GM18907 (cell line): ENCODE data around the gene COPB1.

Experiments
- ATAC-seq: cut with Tn5 transposase; IDR thresholded peaks from one replicate; pipeline ENCODE4 v1.9.1; 2021; ENCODE audit warnings: mild to moderate bottlenecking, moderate library complexity; ENCODE audit not compliant: unreplicated experiment

The COPB1 gene

DNA sequence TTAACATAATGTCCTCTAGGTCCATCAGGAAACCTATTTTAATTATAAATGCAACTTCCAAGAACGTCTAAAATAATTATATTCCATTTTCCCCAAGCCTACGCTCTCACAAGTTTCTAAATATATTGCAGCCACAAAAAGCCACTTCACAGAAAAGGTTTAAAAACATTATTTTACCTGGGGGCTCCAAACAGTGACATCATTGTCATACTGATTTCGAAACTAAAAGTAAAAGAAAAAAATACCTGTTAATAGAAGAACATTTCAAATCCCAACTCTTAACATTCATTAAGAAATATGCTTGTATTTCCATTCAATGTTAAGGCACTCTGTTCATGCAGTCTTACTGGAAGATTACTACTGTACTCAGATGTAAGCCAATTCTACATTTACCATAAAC, 19.2 kb upstream of the COPB1 start:
- ATAC-seq = no peak

DNA sequence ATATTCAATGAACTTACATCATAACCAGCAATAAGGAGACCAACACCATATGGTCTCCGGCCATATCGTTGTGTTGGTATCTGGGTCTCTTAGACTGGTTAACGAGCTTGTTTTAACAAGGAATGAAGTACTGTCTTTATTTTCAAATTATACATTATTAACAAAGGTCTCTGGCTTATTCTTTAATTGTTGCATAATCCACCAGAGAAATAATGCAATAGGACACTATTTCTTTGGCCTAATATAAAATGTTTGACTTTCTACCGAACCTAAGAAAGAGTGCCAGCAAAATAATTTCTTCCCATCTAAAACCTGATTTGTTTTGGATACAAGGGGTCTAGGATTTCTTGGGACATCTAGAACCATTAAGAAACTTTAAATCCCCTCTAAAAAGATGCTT, 14.2 kb upstream of the COPB1 start:
- ATAC-seq = no peak

DNA sequence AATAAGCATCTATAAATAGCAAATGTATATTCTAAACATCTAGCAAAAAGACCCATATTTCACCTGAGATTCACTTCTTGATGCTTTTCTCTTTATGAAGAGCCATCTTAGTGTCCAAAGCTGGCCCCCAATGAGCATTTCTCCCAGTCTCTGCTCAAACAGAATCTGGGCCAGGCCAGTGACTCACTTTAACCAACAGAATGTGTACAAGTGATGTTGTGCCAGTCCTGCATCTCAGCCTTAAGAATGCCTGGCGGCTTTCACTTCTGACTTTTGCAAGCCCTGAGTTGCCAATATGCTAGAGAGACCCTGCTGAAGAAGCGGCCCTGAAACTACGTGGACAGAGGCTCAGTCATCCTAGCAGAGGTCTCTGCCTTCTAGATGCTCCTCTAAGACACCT, 6.9 kb upstream of the COPB1 start:
- ATAC-seq = no peak

DNA sequence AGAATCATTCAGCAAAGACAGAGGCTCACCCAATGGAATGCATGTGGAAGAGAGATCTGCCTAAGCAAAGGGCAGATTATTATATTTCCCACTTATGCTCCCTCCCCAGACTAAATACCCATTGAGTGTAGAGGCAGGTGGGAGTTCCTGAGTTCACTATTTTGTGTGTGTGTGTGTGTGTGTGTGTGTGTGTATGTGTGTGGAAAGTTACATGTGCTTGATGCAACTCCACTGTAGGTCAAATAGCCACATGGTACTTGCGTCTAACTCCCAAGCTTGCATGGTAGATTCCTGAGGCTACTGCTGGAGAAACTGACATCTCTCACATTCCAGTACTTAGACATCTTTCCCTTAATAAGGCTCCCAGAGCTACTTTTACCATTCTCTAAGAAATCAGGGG, 3.4 kb upstream of the COPB1 start:
- no peak for ATAC-seq

DNA sequence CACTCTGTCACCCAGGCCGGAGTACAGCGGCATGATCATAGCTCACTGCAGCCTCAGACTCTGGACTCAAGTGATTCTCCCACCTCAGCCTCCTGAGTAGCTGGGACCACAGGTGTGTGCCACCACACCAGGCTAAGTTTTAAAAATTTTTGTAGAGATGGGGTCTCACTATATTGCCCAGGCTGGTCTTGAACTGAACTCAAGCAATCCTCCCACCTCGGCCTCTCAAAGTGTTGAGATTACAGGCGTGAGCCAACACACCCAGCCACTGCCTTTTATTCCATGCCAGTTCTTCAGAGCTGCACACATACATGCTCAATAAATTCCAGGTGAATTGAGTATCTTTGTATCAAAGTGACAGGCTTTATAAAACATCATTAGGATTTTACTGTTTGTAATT, 2.4 kb upstream of the COPB1 start:
- ATAC-seq = no peak

DNA sequence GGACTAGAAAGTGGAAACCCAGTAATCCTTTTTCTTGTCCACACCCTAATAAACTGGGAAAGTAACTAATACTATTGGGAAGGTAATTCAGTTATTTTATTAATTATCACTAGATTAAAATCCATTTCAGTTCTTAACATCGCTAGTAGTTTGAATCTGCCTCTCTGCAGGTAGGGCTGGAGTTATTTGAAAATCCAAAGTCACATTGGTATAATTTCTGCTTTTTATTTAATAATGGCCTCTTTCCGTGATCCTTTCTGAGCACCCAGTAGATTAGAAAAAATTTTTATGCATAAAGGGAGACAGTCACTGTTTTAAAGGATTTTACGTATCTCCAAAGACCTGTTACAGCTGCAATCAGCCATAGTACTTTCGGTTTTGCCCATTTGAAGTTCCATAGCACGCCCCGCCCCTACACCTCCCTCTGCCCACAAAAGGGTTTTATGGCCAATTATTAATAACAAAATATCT, 605 bp upstream of the COPB1 start:
- peak; percentile 56 for ATAC-seq

DNA sequence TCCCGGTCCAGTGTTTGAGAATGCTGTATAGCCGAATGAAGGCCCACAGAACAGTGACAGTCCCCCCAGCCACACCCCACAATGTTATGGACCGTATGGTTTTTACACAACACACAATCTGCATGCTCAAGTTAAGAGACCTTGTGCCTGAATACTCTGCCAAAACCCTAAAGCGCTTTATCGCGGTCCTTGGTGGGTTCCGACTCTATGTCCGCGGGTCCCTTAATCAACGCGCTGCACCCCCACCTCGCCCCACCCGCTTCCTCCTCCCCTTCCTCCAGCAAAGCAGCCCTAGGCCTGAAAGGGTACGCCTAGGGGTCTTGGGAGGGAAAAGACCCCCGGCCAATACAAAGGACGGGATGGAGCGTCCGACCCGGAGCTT, 442 bp downstream of the COPB1 start:
- ATAC-seq = peak; percentile 16

DNA sequence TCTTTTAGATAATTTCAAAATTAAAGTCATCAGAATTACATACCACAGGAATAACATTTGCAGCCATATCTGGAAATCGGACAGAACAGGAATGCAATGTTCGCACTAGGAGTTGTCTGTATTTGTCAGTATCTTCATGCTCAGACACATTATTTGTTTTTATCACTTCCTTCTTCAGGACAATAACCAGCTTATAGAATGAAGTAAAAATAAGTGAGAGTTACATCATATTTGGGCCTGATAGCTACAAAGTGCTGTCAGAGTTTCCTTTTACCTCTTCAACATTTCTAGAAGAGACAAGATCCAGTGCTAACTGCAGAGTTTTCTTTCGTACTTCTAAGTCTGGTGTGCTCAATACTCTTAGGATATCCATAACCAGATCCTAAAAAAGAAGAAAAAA, 18.9 kb downstream of the COPB1 start:
- no peak for ATAC-seq

DNA sequence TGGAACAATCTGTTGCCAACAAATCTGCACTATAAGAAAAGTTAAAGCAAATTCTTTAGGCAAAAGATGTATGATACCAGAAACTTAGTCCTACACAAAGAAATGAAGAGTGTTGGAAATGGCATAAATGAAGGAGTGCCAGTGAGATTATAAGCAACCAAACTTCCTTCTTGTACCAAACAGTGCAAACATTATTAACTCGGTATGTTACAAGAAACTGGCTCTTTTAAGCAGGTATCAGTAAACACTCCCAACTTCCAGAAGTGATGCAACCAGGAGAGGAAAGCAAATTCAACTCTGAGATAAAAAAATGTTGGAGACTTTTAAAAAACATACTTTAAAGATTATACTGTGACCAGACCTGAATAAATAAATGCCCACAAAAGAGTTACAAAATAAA, 28.5 kb downstream of the COPB1 start:
- no peak for ATAC-seq

DNA sequence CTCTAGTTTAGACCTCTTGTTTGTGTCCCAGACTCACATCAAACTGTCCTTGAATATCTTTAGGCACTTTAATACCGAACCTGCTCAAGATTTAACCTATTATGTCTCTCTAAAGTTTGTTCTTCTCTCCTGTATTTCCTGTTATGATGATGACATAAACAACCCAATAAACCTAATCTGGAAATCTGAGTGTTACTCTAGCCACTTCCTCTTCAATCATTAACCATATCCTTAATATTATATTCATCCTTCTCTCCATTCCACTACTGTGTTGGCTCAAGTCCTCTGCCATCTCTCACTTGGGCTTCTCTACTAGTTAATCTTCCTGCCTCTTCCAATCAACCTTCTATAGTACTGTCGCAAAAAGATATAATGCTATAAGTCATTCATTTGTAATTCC, 36.0 kb downstream of the COPB1 start:
- no peak for ATAC-seq

DNA sequence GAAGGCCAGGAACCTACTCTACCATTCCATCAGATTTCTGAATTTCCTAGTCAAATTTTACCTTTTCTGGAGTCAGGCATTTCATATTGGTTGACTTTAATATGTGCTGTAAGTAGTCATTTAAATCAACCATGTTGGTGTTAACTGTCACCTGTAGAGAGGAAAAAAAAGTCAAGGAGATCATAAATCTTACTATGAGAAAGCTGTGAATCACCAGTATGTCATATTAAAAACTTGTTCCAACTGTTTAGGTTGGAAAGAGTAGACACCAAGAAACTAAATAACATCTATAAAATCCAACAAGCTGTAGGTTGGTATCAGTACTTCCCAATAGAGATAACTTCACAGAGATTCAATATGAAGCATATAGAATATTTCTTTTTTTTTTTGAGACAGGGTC, 39.5 kb downstream of the COPB1 start:
- ATAC-seq = no peak

DNA sequence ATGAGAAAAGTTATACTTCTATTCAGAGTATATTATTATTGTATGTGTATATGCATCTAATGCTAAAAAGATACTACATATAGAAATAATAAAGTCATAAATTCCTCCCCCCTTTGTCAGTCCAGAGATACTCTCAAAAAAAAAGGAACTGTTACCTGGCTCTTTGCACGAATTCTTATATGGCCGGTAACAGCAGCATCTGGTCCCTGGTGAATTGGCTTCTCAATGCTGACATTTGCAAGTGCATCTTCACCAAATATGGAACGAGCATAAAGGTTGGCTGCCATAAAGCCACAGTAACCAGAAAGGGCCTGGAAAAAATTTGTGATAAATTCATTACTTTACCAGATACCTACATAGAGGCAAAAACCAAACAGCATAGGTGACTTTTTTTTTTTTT, 41.2 kb downstream of the COPB1 start:
- no peak for ATAC-seq

DNA sequence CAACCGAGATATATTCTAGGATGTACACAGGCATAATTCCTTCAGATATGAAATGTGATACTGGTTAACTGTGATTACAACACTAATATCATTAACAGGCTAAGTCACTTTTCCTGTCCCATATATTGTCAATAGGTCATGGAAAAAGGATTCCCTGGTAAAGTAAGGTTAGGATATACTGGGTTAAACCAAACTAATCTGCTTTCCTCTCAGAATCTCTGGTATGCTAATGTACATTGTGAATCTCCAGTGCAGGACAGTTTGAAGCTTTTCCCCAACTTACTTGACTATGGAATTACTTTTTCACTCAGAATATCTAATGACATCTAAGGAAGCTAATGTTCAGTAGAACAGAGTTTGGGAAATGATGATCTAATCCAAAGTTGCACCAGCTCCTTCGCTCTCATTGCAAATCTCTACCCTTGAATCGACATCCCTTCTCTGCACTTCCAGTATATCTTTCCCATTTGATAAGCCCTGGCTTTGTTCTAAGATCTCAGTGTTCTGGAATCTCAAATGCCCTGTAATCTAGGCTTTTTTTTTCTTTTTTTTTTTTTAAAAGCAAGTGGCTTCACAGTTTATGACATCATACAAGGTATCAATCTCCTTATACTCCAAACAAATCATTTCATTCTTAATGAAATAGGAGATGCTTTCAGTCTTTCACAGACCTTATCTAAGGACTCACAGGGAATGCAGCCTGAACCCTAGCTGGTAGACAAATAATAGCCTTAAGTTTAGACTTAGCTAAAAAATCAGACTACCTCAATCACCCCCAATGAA, 43.8 kb downstream of the COPB1 start:
- ATAC-seq = no peak

DNA sequence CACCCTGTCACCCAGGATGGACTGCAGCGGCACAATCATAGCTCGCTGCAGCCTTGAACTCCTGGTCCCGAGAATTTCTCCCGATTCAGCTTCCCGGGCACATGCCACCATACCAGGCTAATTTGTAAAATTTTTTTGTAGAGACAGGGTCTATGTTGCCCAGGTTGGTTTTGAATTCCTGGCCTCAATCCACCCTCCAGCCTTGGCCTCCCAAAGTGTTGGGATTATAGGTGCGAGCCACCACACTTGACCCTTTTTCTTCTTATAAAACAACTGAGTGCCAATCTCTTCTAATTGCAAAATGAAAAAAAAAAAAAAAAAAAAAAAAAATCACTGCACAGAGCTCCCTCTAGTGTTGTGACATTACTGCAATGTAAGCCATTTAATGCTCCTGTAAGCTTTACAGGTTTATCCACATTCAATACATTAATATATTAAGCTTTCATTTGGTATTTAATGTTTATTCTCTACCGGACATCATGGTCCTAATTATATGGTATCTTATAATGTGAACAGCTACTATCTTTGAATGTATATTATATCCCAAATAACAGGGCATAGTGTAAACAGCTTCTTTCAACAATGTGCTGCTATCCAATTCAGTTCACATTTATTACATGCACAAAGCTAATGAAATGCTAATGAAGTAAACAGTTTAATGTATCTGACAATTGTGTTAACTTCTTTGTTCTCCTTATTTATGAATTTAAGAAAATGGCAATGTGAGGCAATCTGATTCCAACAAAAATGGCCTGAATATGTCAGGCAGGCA, 44.6 kb downstream of the COPB1 start:
- ATAC-seq = no peak

DNA sequence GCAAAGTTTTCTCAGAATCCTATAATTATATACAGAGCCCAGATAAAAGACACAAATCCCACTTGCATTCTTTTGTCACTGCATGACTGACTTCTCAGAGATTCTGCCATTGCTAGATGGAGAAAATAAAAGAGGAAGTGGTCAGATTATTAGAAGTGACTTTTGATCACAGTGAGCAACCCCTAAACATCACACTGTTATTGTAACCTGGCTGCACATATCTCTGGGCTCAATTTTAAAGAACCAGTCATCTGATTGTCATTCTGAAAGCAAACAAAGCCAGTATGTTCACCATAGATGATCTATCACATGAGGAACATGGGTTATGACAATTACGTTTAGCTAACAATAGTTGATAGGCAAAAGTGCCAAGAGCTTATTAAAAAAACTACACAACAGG, 47.8 kb downstream of the COPB1 start:
- peak; percentile 51 for ATAC-seq

DNA sequence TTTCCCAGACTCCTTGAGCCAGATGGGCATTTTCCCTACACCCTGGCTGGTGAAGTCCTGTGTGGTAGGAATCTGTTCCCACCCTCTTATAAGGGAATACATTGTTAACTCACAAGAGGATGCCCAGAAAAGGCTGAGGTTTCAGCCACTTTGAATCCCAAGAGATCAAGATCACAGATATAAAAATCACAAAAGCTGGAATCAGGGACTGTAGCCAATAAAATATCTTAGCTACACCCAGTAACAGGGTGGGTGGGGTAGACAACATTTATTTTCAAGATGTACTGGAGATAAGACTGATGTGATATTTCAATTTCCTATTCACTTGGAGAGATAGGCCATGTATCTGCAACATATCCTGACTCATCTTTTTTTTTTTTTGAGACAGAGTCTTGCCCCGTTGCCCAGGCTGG, 50.3 kb downstream of the COPB1 start:
- no peak for ATAC-seq

DNA sequence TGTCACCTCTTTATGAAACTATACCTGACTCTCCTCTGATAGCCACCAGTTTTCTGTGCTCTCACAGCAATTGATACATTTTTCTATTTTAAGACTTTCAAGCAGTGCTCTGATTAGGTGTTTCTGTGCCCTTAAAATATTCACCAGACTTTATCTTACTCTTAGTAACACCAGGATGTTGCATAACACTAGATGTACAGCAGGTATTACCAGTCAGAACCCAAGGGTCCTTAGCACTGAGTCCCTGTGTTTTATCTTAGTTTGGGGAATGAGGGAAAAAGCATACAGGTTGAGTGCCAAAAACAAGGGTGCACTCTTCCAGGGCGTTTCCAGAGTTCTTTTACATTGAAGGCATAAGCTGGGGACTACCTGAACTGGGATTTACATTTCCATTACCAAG, 51.4 kb downstream of the COPB1 start:
- ATAC-seq = no peak

DNA sequence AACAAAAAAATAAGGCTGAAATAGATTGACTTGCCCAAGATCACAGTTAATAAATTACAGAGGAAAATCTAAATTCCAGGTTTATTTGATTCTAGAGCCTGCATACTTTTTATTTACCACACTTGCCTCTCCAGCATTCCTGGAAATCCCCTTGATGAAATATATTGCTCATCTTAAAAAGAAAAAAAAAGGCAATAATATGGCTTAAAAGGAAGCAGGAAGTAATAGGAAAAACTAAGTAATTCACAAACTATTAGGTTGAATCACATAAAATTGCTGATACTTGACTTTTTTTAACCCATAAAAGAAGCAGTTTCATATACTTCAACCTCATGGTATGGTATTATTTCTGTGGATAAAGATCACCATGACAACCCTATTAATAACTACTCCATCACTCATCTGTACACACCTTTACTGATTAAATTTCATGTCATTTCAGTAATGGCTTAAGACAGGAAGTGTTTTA, 52.9 kb downstream of the COPB1 start:
- ATAC-seq = peak; percentile 44

DNA sequence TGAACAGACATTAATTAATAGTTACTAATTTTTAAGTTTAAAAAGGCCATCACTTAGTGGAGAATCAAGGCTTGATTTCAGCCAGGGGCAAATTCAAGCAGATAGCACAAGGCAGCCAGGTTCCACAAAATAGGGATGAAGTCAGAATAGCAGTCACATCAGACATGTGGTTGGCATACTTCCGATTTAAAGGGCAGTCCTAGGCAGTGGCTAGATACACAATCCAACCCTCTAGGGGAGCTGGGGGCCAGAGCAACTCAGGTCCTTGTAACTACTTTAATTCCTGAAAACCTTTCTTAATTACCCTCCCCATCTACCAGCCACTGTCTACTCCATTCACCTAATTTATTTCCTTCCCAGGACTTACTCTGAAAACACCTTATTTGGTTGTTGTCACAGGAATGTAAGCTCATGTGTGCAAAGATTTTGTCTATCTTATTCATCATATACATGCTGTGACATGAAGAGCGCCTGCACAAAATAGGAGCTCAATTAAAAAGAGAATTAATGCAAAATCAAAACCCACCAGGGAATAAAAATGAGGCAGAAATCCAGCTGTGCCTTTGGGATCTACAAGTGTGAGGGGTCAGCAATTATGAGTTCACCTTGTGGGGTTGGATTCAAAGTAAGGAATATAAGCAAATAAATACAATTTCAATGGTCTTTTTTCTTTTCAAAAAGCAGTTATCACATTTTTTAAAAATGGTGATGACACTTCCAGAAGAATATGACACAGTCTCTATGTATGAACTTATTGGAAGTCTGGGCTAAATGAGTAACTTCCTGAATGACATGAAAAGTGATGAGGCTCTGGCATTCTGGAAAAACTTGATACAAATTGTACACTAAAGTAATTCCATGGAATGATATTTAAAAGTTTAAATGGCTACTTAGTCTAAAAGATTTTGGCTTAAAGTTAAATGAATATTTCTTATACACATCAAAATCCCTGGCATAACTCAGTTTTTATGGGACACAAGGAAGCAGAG, 53.8 kb downstream of the COPB1 start:
- no peak for ATAC-seq

DNA sequence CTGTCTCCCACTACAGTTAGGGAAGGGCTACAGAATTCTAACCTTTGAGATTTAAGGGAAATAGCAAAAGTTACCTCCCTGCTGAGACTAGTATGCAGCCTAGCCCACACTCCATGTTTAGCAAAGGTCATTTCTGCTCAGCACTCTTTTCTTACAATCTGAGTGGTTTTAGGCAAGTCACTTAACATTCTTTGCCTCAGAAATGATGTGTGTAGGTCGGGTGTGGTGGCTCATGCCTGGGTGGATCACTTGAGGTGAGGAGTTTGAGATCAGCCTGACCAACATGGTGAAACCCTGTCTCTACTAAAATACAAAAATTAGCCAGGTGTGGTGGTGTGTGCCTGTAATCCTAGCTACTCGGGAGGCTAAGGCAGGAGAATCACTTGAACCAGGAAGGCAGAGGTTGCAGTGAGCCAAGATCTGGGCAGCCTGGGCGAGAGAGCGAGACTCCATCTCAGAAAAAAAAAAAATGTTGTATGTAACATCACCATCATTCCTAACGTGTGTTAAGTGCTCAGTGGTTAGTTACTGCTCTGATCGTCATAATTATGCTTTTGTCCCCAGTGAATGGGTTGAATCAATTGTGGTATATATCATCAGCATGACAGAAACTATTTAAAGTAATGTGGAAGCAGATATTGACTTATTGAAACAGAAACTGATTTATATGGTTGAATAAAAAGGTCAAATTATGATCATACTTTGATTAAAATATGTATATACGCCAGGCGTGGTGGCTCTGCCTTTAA, 55.0 kb downstream of the COPB1 start:
- no peak for ATAC-seq
